Muscle of leg (tissue), 11 donors: ENCODE results near the gene PLCB2. TPM values are rescaled to one million over a fixed set of nuclear protein-coding genes. Genes with fewer than 3 reads are reported as not detected.
A peak's percentile ranks its signal among the peaks of the same experiment; 100 is the strongest.

Source experiments
- DNase-seq: peaks from one replicate; pipeline ENCODE4 v3.0.0; 2013
- H3K27ac ChIP-seq: one replicate; pipeline ENCODE4 v1.5.1; 2013; ENCODE audit warnings: mild to moderate bottlenecking, low read length, control low read depth
- H3K27me3 ChIP-seq: one replicate; pipeline ENCODE4 v1.6.1; 2013; ENCODE audit warnings: low read length; ENCODE audit not compliant: control insufficient read depth, insufficient read depth
- H3K36me3 ChIP-seq: one replicate; pipeline ENCODE4 v1.6.1; 2013; ENCODE audit warnings: low read length; ENCODE audit not compliant: control insufficient read depth, insufficient read depth
- H3K4me1 ChIP-seq: one replicate; pipeline ENCODE4 v1.6.1; 2013; ENCODE audit warnings: low read length; ENCODE audit not compliant: control insufficient read depth, insufficient read depth
- H3K4me3 ChIP-seq: one replicate; pipeline ENCODE4 v1.5.1; 2013; ENCODE audit warnings: low read length, control low read depth
- H3K9me3 ChIP-seq: replicated peaks from 2 replicates; pipeline ENCODE4 v1.6.1; 2013; ENCODE audit warnings: low read depth, low read length; ENCODE audit not compliant: control insufficient read depth
- WGBS: methylation state at CpG from one replicate; pipeline ENCODE4 v1.1.5; 2013; ENCODE audit warnings: missing lambda C conversion rate; ENCODE audit not compliant: insufficient coverage; 5-methylcytosine and 5-hydroxymethylcytosine counted together
- polyA plus RNA-seq, 8 donors: library from polyadenylated mRNA; unstranded; fragments of 120-200 nt; gene quantifications; one replicate each; pipeline versions ENCODE4 v1.2.1 to v1.2.3, GENCODE V29; 2013; ENCODE audit warnings: inconsistent platforms in 1 of 8, low replicate concordance in 1 of 8; ENCODE audit not compliant: insufficient read length in 8 of 8, insufficient read depth in 1 of 8
- total RNA-seq: library from RNA; stranded (reverse); fragments of 120-200 nt; gene quantifications from one replicate; pipeline ENCODE4 v1.2.4, GENCODE V29; 2013

Gene PLCB2
- total and polyA plus RNA-seq, 9 donors: 4.8 to 11.5 (median 8.7) TPM

- Histone ChIP-seq H3K4me3 (peak overlapping the region; percentile 48), H3K36me3 (no peaks in the 10 kb centered on the region), H3K27me3 (peaks cover 54% of the 10 kb centered on the region), H3K4me1 (peaks cover 16% of the 10 kb centered on the region), H3K27ac (no peak overlapping the region), H3K9me3 (no peaks in the 10 kb centered on the region)
- peak; percentile 44 for DNase-seq
- WGBS: under 1% methylated on average over 82 of the region's 82 CpGs
These were observed 55.1 kb downstream of the PLCB2 start for GRCh38 chr15:40252438-40253166.

- H3K27ac ChIP-seq: no peak overlapping the region
- H3K4me3 ChIP-seq: no peak overlapping the region
These were observed 55.6 kb downstream of the PLCB2 start for GRCh38 chr15:40252141-40252437.

GRCh38 chr15:40251486-40252140 lies 56.1 kb downstream of the PLCB2 start:
- Histone ChIP-seq H3K27me3 (peaks cover 51% of the 10 kb centered on the region), H3K9me3 (no peaks in the 10 kb centered on the region), H3K36me3 (no peaks in the 10 kb centered on the region), H3K4me1 (peaks cover 16% of the 10 kb centered on the region), H3K4me3 (no peak overlapping the region), H3K27ac (no peak overlapping the region)
- no peak for DNase-seq
- 79% methylated on average over 7 of the region's 10 CpGs for WGBS

More at GRCh38 chr15:40252141-40252437, 55.6 kb downstream of the PLCB2 start:
- H3K9me3 ChIP-seq: no peaks in the 10 kb centered on the region
- peaks cover 53% of the 10 kb centered on the region for H3K27me3 ChIP-seq
- 23% methylated on average over 25 of the region's 27 CpGs for WGBS
- no peak for DNase-seq
- no peaks in the 10 kb centered on the region for H3K36me3 ChIP-seq
- H3K4me1 ChIP-seq: peaks cover 16% of the 10 kb centered on the region

- H3K9me3 ChIP-seq: no peaks in the 10 kb centered on the region
- 74% methylated on average over 9 of the region's 13 CpGs for WGBS
- H3K27me3 ChIP-seq: peaks cover 51% of the 10 kb centered on the region
- H3K36me3 ChIP-seq: no peaks in the 10 kb centered on the region
- H3K27ac ChIP-seq: no peak overlapping the region
- H3K4me1 ChIP-seq: peaks cover 16% of the 10 kb centered on the region
- no peak for DNase-seq
- no peak overlapping the region for H3K4me3 ChIP-seq
These were observed 56.8 kb downstream of the PLCB2 start for GRCh38 chr15:40250771-40251483.

- WGBS: 92% methylated on average over 5 of the region's 8 CpGs
These were observed 57.5 kb downstream of the PLCB2 start for GRCh38 chr15:40250304-40250656.

GRCh38 chr15:40249477-40250303 lies 58.0 kb downstream of the PLCB2 start:
- Histone ChIP-seq H3K27me3 (peaks cover 46% of the 10 kb centered on the region), H3K9me3 (no peaks in the 10 kb centered on the region), H3K36me3 (no peaks in the 10 kb centered on the region), H3K4me3 (no peak overlapping the region), H3K4me1 (peaks cover 16% of the 10 kb centered on the region), H3K27ac (no peak overlapping the region)
- DNase-seq: no peak
- WGBS: 67% methylated on average over 5 of the region's 11 CpGs

More at GRCh38 chr15:40250304-40250656, 57.5 kb downstream of the PLCB2 start:
- Histone ChIP-seq H3K27ac (no peak overlapping the region), H3K4me3 (no peak overlapping the region), H3K27me3 (peaks cover 49% of the 10 kb centered on the region), H3K36me3 (no peaks in the 10 kb centered on the region), H3K9me3 (no peaks in the 10 kb centered on the region), H3K4me1 (peaks cover 16% of the 10 kb centered on the region)
- DNase-seq: no peak

- Histone ChIP-seq H3K9me3 (no peaks in the 10 kb centered on the region), H3K36me3 (no peaks in the 10 kb centered on the region), H3K27me3 (peaks cover 34% of the 10 kb centered on the region), H3K4me1 (peaks cover 10% of the 10 kb centered on the region), H3K27ac (no peak overlapping the region), H3K4me3 (no peak overlapping the region)
- WGBS: 85% methylated on average over 8 of the region's 17 CpGs
- no peak for DNase-seq
These were observed 59.5 kb downstream of the PLCB2 start for GRCh38 chr15:40248006-40248783.

- H3K27ac ChIP-seq: no peak overlapping the region
- no peaks in the 10 kb centered on the region for H3K36me3 ChIP-seq
- no peak overlapping the region for H3K4me3 ChIP-seq
- 100% methylated on average over 3 of the region's 12 CpGs for WGBS
- H3K4me1 ChIP-seq: peaks cover 5% of the 10 kb centered on the region
- DNase-seq: no peak
- H3K9me3 ChIP-seq: no peaks in the 10 kb centered on the region
- H3K27me3 ChIP-seq: peaks cover 27% of the 10 kb centered on the region
These were observed 60.2 kb downstream of the PLCB2 start for GRCh38 chr15:40247406-40247971.
